Stomach smooth muscle (tissue), 2 donors: ENCODE measurements around the gene TGFBR3.

ENCODE experiments used
- H3K27ac ChIP-seq: one replicate; pipeline ENCODE4 v1.7.0; 2013; ENCODE audit warnings: mild to moderate bottlenecking, low read length, inconsistent platforms
- H3K27me3 ChIP-seq, 2 donors: one replicate each; pipeline ENCODE4 v1.7.0; 2013; ENCODE audit warnings: low read length in 2 of 2; ENCODE audit not compliant: insufficient read depth in 2 of 2, control insufficient read depth in 1 of 2
- H3K36me3 ChIP-seq, 2 donors: one replicate each; pipeline ENCODE4 v1.7.0; 2013; ENCODE audit warnings: low read length in 2 of 2; ENCODE audit not compliant: control insufficient read depth in 2 of 2, insufficient read depth in 2 of 2
- H3K4me1 ChIP-seq: one replicate; pipeline ENCODE4 v1.7.0; 2013; ENCODE audit warnings: low read length; ENCODE audit not compliant: control insufficient read depth, insufficient read depth
- H3K4me3 ChIP-seq, 2 donors: one replicate each; pipeline ENCODE4 v1.7.0; 2013; ENCODE audit warnings: low read length in 2 of 2
- H3K9ac ChIP-seq, 2 donors: one replicate each; pipeline ENCODE4 v1.7.0; 2013; ENCODE audit warnings: low read length in 2 of 2, mild to moderate bottlenecking in 1 of 2
- H3K9me3 ChIP-seq, 2 donors: one replicate each; pipeline ENCODE4 v1.7.0; 2013; ENCODE audit warnings: low read length in 2 of 2; ENCODE audit not compliant: control insufficient read depth in 2 of 2
- donor health status: healthy.
- donor health status: Pancreatic carcinoma.

The TGFBR3 gene

DNA sequence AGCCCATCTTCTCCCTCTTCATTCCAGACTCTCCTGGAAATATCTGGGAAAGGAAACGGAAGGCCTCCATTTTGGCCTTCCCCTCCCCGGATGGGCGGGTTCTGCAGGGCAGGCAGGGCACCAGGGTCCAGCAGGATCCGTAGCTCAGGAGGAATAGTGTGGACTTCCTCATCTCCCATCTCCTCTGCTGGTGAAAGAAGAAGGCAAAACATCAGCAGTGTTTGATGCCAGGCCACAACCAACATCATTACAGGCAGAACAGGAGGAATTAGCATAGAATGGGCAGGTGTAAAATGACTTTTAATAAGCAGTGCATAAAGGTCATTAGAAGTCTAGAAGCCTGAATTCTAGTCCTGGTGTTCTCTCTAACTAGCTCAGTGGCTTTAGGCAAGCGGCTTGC is 165.9 kb downstream of the TGFBR3 start:
- Histone ChIP-seq H3K27me3 (no peaks in the 10 kb centered on the region), H3K36me3 (peaks cover 41 to 42% of the 10 kb centered on the region in 2 donors), H3K27ac (peak overlapping the region; percentile 6), H3K4me3 (no peak overlapping the region), H3K9me3 (no peaks in the 10 kb centered on the region), H3K4me1 (peaks cover 4% of the 10 kb centered on the region), H3K9ac (no peak overlapping the region)

DNA sequence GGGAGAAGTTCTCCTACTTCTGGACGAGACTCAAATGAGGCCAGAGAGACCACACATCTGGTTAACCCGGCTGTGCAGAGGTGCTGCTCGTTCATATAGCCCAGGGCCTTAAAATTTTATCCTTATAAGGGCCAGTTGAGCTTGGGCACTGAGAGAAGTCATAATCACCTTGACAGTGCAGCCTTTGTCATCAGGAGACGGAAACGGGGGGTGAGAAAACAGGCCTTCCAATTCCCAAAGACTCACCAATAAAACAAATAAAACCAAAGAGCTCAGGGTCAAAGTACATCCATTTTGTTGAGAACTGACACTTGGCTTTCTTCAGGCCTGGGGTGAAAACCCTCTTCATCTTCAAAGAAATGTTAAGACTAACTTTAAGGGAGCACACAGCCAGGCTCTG is 167.1 kb downstream of the TGFBR3 start:
- Histone ChIP-seq H3K9me3 (no peaks in the 10 kb centered on the region), H3K36me3 (peaks cover 46 to 47% of the 10 kb centered on the region in 2 donors), H3K9ac (no peak overlapping the region), H3K4me3 (no peak overlapping the region), H3K27me3 (no peaks in the 10 kb centered on the region), H3K27ac (peak overlapping the region; percentile 6), H3K4me1 (no peaks in the 10 kb centered on the region)

DNA sequence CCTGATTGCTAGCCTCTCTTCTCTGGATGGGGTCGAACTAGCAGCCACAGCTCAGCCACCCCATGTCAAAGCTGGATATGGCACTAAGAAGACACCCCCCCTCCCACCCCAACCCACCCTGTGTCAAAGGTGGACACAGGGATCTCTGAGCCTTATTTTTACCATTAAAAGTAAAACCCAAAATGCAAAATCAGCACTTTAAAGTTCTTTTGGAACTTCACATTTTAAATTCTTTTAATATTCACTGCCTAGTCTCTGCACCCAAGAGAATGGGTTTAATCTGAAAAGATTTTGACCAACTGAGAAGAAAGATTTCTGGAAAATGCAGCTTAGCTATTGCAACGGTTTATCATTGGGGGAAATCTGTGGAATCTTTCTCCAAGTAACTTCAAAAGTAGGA is 167.6 kb downstream of the TGFBR3 start:
- Histone ChIP-seq H3K36me3 (peaks cover 46 to 47% of the 10 kb centered on the region in 2 donors), H3K27ac (no peak overlapping the region), H3K27me3 (no peaks in the 10 kb centered on the region), H3K4me1 (peaks cover 4% of the 10 kb centered on the region), H3K9ac (no peak overlapping the region), H3K9me3 (no peaks in the 10 kb centered on the region), H3K4me3 (no peak overlapping the region)

DNA sequence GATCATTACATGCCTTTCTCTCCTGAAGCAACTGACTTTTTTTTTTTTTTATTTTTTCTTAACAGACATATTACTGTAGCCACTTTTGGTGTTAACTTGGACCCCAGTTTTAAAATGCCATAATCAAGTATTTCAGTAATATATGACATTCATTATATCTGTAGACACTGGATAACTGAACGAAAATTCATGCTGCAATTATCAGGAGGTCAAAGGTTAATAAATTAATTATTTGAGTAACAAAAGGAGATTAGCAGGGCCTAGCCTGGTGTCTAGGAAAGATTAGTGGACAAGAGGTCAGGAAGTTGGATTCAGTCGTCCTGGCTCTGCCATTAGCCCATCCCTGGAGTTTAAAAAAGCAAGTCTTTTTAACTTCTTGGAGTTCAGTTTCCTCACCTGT is 168.1 kb downstream of the TGFBR3 start:
- Histone ChIP-seq H3K4me3 (no peak overlapping the region), H3K9me3 (no peaks in the 10 kb centered on the region), H3K27ac (no peak overlapping the region), H3K36me3 (peaks cover 46 to 47% of the 10 kb centered on the region in 2 donors), H3K27me3 (no peaks in the 10 kb centered on the region), H3K9ac (no peak overlapping the region), H3K4me1 (peaks cover 9% of the 10 kb centered on the region)

DNA sequence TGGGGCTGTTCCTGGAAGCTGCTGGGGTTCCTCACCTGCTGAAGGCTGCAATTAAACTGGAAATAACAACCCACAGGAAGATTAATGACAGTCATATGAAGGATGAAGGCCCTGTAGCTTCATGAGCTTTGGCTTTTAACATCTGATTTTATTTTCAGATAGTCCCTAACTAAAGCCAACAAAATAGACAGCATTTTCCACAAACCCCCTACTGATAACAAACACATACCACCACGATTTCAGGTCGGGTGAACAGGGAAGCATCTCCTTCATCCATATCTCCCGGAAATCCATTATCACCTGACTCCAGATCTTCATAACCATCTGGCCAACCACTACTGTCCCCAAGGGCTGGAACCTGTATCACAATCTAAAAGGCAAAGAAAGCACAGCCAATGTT is 169.6 kb downstream of the TGFBR3 start:
- H3K36me3 ChIP-seq = peaks cover 49 to 50% of the 10 kb centered on the region in 2 donors
- peak overlapping the region; percentile 50 for H3K27ac ChIP-seq
- no peak overlapping the region for H3K4me3 ChIP-seq
- no peaks in the 10 kb centered on the region for H3K27me3 ChIP-seq
- H3K4me1 ChIP-seq = peaks cover 19% of the 10 kb centered on the region
- H3K9ac ChIP-seq = no peak overlapping the region
- no peaks in the 10 kb centered on the region for H3K9me3 ChIP-seq

DNA sequence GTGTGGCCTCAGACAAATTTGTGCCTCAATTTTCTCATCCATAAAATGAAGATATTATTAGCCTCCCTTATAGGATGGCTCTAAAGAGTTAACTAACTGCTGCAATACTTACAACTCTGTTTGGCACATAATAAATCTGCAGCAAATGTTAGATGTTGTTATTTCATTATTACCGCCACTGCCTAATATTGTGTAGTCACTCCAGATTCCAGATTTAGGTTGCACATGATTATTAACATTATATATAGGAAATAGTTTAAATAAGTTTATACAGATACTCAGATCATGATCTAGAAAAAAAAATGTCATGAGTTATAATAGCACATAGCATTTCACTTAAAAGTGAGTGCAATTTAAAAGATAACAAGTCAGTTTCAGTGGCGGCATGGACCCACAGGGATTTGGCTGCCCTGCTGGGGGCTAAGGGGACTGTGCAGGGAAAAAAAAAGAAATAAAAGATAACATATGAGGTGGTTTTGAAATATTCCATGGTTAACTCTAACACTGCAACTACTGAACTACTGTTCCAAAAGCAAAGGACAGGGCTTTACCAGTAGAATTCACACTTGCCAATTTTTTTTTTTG is 170.4 kb downstream of the TGFBR3 start:
- Histone ChIP-seq H3K27ac (peak overlapping the region; percentile 58), H3K36me3 (peaks cover 51 to 52% of the 10 kb centered on the region in 2 donors)

DNA sequence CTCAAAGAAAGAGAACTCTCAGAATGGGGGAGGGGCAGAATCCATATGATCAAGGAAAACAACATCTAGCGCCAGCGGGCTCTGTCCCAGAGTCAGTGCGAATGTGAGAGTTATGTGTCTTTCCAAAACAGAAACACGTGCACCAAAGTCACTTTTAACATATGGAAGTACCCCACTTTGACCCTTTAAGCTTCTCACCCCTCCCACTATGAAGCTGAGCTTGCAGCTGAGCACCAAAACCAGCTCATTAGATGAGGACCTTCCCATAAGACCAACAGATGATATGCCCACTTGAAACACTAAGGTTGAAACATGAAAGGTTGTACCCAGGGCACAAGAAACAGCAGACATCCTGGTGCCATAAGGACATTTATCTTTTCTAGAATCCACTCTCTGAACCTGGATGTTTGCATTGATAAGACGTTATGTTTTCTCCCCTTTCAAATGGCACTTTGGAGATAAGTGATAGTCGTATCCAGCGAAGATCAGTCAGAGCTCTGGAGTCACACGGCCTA is 171.0 kb downstream of the TGFBR3 start:
- no peaks in the 10 kb centered on the region for H3K27me3 ChIP-seq
- peak overlapping the region; percentile 58 for H3K27ac ChIP-seq
- no peak overlapping the region for H3K9ac ChIP-seq
- H3K4me3 ChIP-seq = no peak overlapping the region
- peaks cover 24% of the 10 kb centered on the region for H3K4me1 ChIP-seq
- H3K36me3 ChIP-seq = peaks cover 50 to 54% of the 10 kb centered on the region in 2 donors
- no peaks in the 10 kb centered on the region for H3K9me3 ChIP-seq

More for the DNA sequence above, 170.4 kb downstream of the TGFBR3 start:
- no peaks in the 10 kb centered on the region for H3K27me3 ChIP-seq
- no peaks in the 10 kb centered on the region for H3K9me3 ChIP-seq
- H3K4me3 ChIP-seq = no peak overlapping the region
- H3K9ac ChIP-seq = no peak overlapping the region
- peaks cover 21% of the 10 kb centered on the region for H3K4me1 ChIP-seq

DNA sequence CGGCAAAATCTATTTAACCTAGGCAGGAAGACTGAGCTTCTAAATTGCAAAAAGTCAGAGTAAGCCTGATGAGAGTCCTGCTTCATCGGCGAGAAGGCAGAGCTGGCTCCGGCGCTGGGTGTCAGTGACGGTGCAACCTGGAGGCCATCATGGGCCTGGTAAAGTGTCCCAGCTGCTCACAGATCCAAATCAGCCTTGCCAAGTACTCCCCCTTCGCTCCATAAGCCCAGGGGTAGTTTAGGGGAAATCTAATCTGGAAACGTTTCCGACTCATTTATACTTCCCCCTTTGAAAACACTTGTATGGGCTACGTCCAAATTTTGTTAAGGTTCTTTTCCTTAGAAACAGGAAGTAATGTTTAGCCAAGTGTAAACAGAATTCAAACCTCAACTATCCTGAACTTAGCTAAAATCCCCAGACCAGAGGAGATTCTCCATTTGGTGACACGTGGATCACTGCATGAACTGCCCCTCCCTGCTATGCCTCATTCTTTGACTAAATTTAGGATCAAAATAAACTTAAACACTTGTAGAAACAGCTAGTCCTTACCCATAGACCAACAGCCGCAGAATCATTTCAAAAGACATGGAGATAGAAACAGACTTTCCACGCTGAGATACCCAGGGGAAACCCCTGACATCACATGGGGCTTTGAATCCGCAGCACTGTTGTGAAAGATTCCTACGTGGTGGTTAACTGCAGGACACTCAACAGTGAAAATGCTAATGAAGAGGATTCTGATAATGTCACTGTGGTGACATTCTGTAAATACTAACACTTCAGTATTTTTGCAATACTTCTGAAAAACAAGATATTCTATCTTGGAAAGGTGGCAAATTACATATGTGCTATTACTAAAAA is 172.7 kb downstream of the TGFBR3 start:
- Histone ChIP-seq H3K36me3 (peaks cover 41 to 48% of the 10 kb centered on the region in 2 donors), H3K27me3 (no peaks in the 10 kb centered on the region), H3K4me1 (peaks cover 24% of the 10 kb centered on the region), H3K27ac (peak overlapping the region; percentile 92), H3K9ac (peak overlapping the region; percentile 49 to 55), H3K4me3 (peak overlapping the region; percentile 17 to 60), H3K9me3 (no peaks in the 10 kb centered on the region)

DNA sequence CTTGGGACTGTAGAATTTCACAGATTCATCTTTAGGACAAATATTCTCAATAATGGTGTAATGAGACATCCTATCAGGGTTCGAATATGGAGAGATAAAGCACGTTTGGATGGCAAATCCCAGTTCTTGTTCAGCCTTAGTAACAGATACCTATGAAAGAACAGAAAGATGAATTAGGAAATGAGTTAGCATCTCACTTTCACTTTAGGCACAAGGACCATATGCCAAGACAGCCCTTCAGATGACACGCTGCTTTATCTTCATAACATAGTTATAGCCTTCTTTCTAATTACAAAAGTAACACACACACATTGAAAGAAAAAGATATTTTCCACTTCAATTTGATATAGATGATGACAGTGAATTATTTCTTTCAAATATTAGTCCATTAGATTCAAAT is 173.6 kb downstream of the TGFBR3 start:
- peaks cover 49 to 52% of the 10 kb centered on the region in 2 donors for H3K36me3 ChIP-seq

DNA sequence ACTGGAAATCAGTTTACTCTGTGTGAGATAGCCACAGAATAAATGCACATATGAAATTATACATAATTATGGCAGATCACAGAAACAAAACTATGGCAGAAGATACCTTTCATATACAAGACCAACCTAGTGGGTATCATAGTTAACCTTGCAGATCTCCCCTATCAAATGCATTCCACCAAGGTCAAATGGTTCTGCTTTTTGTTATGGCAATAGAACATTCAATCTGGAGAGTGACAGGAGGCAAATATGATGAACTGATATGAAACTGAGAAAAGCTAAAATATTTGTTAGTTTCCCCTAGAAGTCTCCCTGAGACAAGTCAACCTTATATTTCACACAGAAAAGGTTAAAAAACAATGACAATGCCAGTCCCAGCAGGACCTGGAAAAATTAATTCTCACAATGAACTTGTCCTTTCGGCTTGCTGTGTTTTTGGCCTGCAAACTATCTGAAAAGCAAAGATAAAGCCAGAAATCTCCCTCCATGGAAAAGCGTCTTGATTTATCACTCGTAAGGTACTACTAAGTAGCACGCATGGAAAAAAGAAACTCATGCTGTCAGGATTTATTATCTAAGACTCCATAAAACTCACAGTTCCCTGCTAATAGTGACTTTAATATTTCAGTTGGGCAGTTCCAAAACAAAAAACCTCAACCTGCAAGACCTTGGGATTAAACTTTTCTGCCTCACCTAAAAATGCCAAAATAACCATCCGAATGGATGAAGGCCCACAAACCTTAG is 174.3 kb downstream of the TGFBR3 start:
- Histone ChIP-seq H3K27ac (peak overlapping the region; percentile 92), H3K4me1 (peaks cover 24% of the 10 kb centered on the region), H3K4me3 (peak overlapping the region; percentile 33 to 60), H3K36me3 (peaks cover 51 to 55% of the 10 kb centered on the region in 2 donors), H3K9me3 (no peaks in the 10 kb centered on the region), H3K9ac (no peak overlapping the region), H3K27me3 (no peaks in the 10 kb centered on the region)

More for the DNA sequence above, 173.6 kb downstream of the TGFBR3 start:
- Histone ChIP-seq H3K9ac (peak overlapping the region; percentile 49 to 55), H3K4me3 (peak overlapping the region; percentile 33 to 60), H3K27me3 (no peaks in the 10 kb centered on the region), H3K27ac (peak overlapping the region; percentile 92), H3K9me3 (no peaks in the 10 kb centered on the region), H3K4me1 (peaks cover 24% of the 10 kb centered on the region)
